IPS-15b (cell line): ENCODE data around the gene NOLC1.

Experiments used
- H3K27me3 ChIP-seq: one replicate; pipeline ENCODE4 v1.6.1; 2013; ENCODE audit warnings: low read length; ENCODE audit not compliant: control insufficient read depth, insufficient read depth
- H3K36me3 ChIP-seq: one replicate; pipeline ENCODE4 v1.6.1; 2013; ENCODE audit warnings: low read length; ENCODE audit not compliant: control insufficient read depth, insufficient read depth
- H3K4me1 ChIP-seq: one replicate; pipeline ENCODE4 v1.6.1; 2013; ENCODE audit warnings: mild to moderate bottlenecking, low read length; ENCODE audit not compliant: control insufficient read depth, insufficient read depth
- H3K4me3 ChIP-seq: one replicate; pipeline ENCODE4 v1.5.1; 2013; ENCODE audit warnings: low read depth, low read length
- H3K9ac ChIP-seq: one replicate; pipeline ENCODE4 v1.6.1; 2013; ENCODE audit warnings: low read depth, mild to moderate bottlenecking, low read length
- H3K9me3 ChIP-seq: one replicate; pipeline ENCODE4 v1.6.1; 2013; ENCODE audit warnings: mild to moderate bottlenecking, low read length; ENCODE audit not compliant: control insufficient read depth, insufficient read depth

Gene NOLC1

GRCh38 chr10:102116656-102117055 is 35.5 kb upstream of the NOLC1 start:
- Histone ChIP-seq H3K9ac (peak overlapping the region; percentile 70), H3K4me1 (peaks cover 49% of the 10 kb centered on the region), H3K4me3 (peak overlapping the region; percentile 82), H3K36me3 (no peaks in the 10 kb centered on the region), H3K9me3 (no peaks in the 10 kb centered on the region), H3K27me3 (no peaks in the 10 kb centered on the region)

GRCh38 chr10:102117391-102118159 is 34.6 kb upstream of the NOLC1 start:
- H3K9ac ChIP-seq = peak overlapping the region; percentile 70
- no peaks in the 10 kb centered on the region for H3K9me3 ChIP-seq
- H3K4me1 ChIP-seq = peaks cover 50% of the 10 kb centered on the region
- H3K27me3 ChIP-seq = no peaks in the 10 kb centered on the region
- peak overlapping the region; percentile 82 for H3K4me3 ChIP-seq
- no peaks in the 10 kb centered on the region for H3K36me3 ChIP-seq

GRCh38 chr10:102118867-102119266 is 33.3 kb upstream of the NOLC1 start:
- Histone ChIP-seq H3K9ac (peak overlapping the region; percentile 24), H3K4me1 (peaks cover 45% of the 10 kb centered on the region), H3K4me3 (peak overlapping the region; percentile 82), H3K36me3 (no peaks in the 10 kb centered on the region), H3K27me3 (no peaks in the 10 kb centered on the region), H3K9me3 (no peaks in the 10 kb centered on the region)

GRCh38 chr10:102119417-102120141 is 32.6 kb upstream of the NOLC1 start:
- Histone ChIP-seq H3K9ac (no peak overlapping the region), H3K27me3 (no peaks in the 10 kb centered on the region), H3K9me3 (no peaks in the 10 kb centered on the region), H3K4me3 (peak overlapping the region; percentile 82), H3K4me1 (peaks cover 45% of the 10 kb centered on the region), H3K36me3 (no peaks in the 10 kb centered on the region)

GRCh38 chr10:102120142-102120990 is 31.8 kb upstream of the NOLC1 start, which contains the start of gene LDB1:
TSS of gene LDB1 (minus strand) at chr10:102120368. CDS start at chr10:102120110, 258 bp downstream.
- peaks cover 44% of the 10 kb centered on the region for H3K4me1 ChIP-seq
- H3K9ac ChIP-seq = peak within 1 kb of the TSS; percentile 74
- H3K27me3 ChIP-seq = no peaks in the 10 kb centered on the region
- H3K36me3 ChIP-seq = no peaks in the 10 kb centered on the region
- H3K9me3 ChIP-seq = no peaks in the 10 kb centered on the region
- H3K4me3 ChIP-seq = peak within 1 kb of the TSS; percentile 82

GRCh38 chr10:102120991-102121738 is 31.0 kb upstream of the NOLC1 start:
- H3K27me3 ChIP-seq = no peaks in the 10 kb centered on the region
- peak overlapping the region; percentile 74 for H3K9ac ChIP-seq
- no peaks in the 10 kb centered on the region for H3K9me3 ChIP-seq
- H3K36me3 ChIP-seq = no peaks in the 10 kb centered on the region
- H3K4me3 ChIP-seq = peak overlapping the region; percentile 82
- peaks cover 38% of the 10 kb centered on the region for H3K4me1 ChIP-seq

- Histone ChIP-seq H3K4me1 (peaks cover 32% of the 10 kb centered on the region), H3K36me3 (no peaks in the 10 kb centered on the region), H3K9me3 (no peaks in the 10 kb centered on the region), H3K4me3 (peak overlapping the region; percentile 82), H3K9ac (peak overlapping the region; percentile 9), H3K27me3 (no peaks in the 10 kb centered on the region)
Measured at GRCh38 chr10:102121739-102122372, 30.3 kb upstream of the NOLC1 start.

GRCh38 chr10:102122450-102122849 is 29.7 kb upstream of the NOLC1 start:
- no peak overlapping the region for H3K4me3 ChIP-seq

GRCh38 chr10:102123223-102123622 is 29.0 kb upstream of the NOLC1 start:
- peaks cover 21% of the 10 kb centered on the region for H3K4me1 ChIP-seq
- H3K9ac ChIP-seq = no peak overlapping the region
- H3K4me3 ChIP-seq = no peak overlapping the region
- H3K36me3 ChIP-seq = no peaks in the 10 kb centered on the region
- H3K27me3 ChIP-seq = no peaks in the 10 kb centered on the region
- no peaks in the 10 kb centered on the region for H3K9me3 ChIP-seq

More at GRCh38 chr10:102122450-102122849, 29.7 kb upstream of the NOLC1 start:
- Histone ChIP-seq H3K27me3 (no peaks in the 10 kb centered on the region), H3K9ac (no peak overlapping the region), H3K4me1 (peaks cover 28% of the 10 kb centered on the region), H3K36me3 (no peaks in the 10 kb centered on the region), H3K9me3 (no peaks in the 10 kb centered on the region)

- Histone ChIP-seq H3K27me3 (no peaks in the 10 kb centered on the region), H3K4me3 (no peak overlapping the region), H3K9ac (no peak overlapping the region)
Measured at GRCh38 chr10:102131286-102132170, 20.7 kb upstream of the NOLC1 start.

More at GRCh38 chr10:102131286-102132170, 20.7 kb upstream of the NOLC1 start:
- peaks cover 10% of the 10 kb centered on the region for H3K4me1 ChIP-seq
- H3K9me3 ChIP-seq = no peaks in the 10 kb centered on the region
- peaks cover 9% of the 10 kb centered on the region for H3K36me3 ChIP-seq
